ENCODE data around the gene TMC1.

TMC1 gene

GRCh38 chr9:72882117-72882775 is 360.8 kb downstream of the TMC1 start:
- no peak overlapping the region for H3K4me3 ChIP-seq (ENCODE audit: low read length)
- H3K4me1 ChIP-seq (ENCODE audit: low read length) = no peaks in the 10 kb centered on the region
- no peaks in the 10 kb centered on the region for H3K9me3 ChIP-seq (ENCODE audit: insufficient read depth, low read length)
- H3K27ac ChIP-seq (ENCODE audit: low read length) = no peak overlapping the region
- no peak overlapping the region for H3K9ac ChIP-seq (ENCODE audit: low read length)
- H3K79me2 ChIP-seq (ENCODE audit: low read length) = no peaks in the 10 kb centered on the region
- no peaks in the 10 kb centered on the region for H4K20me1 ChIP-seq (ENCODE audit: insufficient read depth, low read length)
- H3K4me2 ChIP-seq (ENCODE audit: low read length) = no peak overlapping the region
- TF ChIP-seq CTCF (IDR thresholded peaks at IDR 0.05; ENCODE audit: low read depth, low read length) (no peak), EZH2phosphoT487 (IDR thresholded peaks at IDR 0.05; ENCODE audit: low read depth) (no peak)
- H3K36me3 ChIP-seq (replicated peaks; ENCODE audit: low read depth, low read length) = no peaks in the 10 kb centered on the region
- H2AFZ ChIP-seq (ENCODE audit: low read depth, low read length) = no peak overlapping the region
- 0 out of 2 replicates have a peak, but pooled peaks cover 8% of the 10 kb centered on the region for H3K27me3 ChIP-seq (ENCODE audit: low read depth, low read length)

GRCh38 chr9:72883875-72884274 is 362.5 kb downstream of the TMC1 start:
- Histone ChIP-seq H4K20me1 (ENCODE audit: insufficient read depth, low read length) (no peaks in the 10 kb centered on the region), H3K4me2 (ENCODE audit: low read length) (no peak overlapping the region), H3K9me3 (ENCODE audit: insufficient read depth, low read length) (no peaks in the 10 kb centered on the region), H3K79me2 (ENCODE audit: low read length) (no peaks in the 10 kb centered on the region), H2AFZ (ENCODE audit: low read depth, low read length) (no peak overlapping the region), H3K4me3 (ENCODE audit: low read length) (no peak overlapping the region), H3K27me3 (ENCODE audit: low read depth, low read length) (0 out of 2 replicates have a peak, but pooled peaks cover 8% of the 10 kb centered on the region), H3K27ac (ENCODE audit: low read length) (no peak overlapping the region), H3K36me3 (replicated peaks; ENCODE audit: low read depth, low read length) (no peaks in the 10 kb centered on the region), H3K4me1 (ENCODE audit: low read length) (no peaks in the 10 kb centered on the region), H3K9ac (ENCODE audit: low read length) (no peak overlapping the region)
- TF ChIP-seq CTCF (IDR thresholded peaks at IDR 0.05; ENCODE audit: low read depth, low read length) (no peak), EZH2phosphoT487 (IDR thresholded peaks at IDR 0.05; ENCODE audit: low read depth) (no peak)

GRCh38 chr9:72884508-72884907 is 363.1 kb downstream of the TMC1 start:
- TF ChIP-seq EZH2phosphoT487 (IDR thresholded peaks at IDR 0.05; ENCODE audit: low read depth) = no peak
- TF ChIP-seq CTCF (IDR thresholded peaks at IDR 0.05; ENCODE audit: low read depth, low read length) = no peak
- H3K9me3 ChIP-seq (ENCODE audit: insufficient read depth, low read length) = no peaks in the 10 kb centered on the region
- H3K27me3 ChIP-seq (ENCODE audit: low read depth, low read length) = peaks cover 8% of the 10 kb centered on the region; the same call in 1 of the 2 replicates
- no peaks in the 10 kb centered on the region for H3K36me3 ChIP-seq (replicated peaks; ENCODE audit: low read depth, low read length)
- H3K4me2 ChIP-seq (ENCODE audit: low read length) = no peak overlapping the region
- H3K4me3 ChIP-seq (ENCODE audit: low read length) = no peak overlapping the region
- H3K4me1 ChIP-seq (ENCODE audit: low read length) = no peaks in the 10 kb centered on the region
- no peaks in the 10 kb centered on the region for H4K20me1 ChIP-seq (ENCODE audit: insufficient read depth, low read length)
- H3K79me2 ChIP-seq (ENCODE audit: low read length) = no peaks in the 10 kb centered on the region
- no peak overlapping the region for H3K9ac ChIP-seq (ENCODE audit: low read length)
- no peak overlapping the region for H2AFZ ChIP-seq (ENCODE audit: low read depth, low read length)
- no peak overlapping the region for H3K27ac ChIP-seq (ENCODE audit: low read length)

Measured in OCI-LY3 (cell line).